ENCODE results near the gene HDGF. TPM values are rescaled to one million over a fixed set of nuclear protein-coding genes. Genes with fewer than 3 reads are reported as not detected.

The HDGF gene
- total RNA-seq, 3 donors from 2014 or later (not counting 1 experiment from before 2014, with no cell fraction given) = 95.3 to 110 (median 96.6) TPM

DNA sequence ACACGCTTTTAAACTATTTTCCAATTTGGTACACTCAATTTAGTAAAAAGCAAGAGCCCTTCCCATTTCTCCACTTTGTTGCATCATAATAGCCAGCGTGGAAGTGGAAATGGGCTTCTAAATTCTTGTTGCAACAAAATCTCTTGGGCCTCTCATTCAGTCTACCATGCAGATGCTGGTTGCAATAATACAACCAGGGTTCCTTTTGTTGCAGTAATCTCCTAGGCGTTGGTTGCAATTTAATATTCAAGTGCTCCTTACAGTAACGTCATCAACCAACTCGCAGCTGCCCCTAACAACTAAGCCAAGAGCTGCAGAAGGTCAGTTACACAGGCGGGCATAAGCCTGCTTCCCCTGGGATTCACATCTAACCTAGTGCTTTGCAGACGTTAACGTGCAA is 2.7 kb upstream of the HDGF start:
- TF ChIP-seq, protein P1, sequence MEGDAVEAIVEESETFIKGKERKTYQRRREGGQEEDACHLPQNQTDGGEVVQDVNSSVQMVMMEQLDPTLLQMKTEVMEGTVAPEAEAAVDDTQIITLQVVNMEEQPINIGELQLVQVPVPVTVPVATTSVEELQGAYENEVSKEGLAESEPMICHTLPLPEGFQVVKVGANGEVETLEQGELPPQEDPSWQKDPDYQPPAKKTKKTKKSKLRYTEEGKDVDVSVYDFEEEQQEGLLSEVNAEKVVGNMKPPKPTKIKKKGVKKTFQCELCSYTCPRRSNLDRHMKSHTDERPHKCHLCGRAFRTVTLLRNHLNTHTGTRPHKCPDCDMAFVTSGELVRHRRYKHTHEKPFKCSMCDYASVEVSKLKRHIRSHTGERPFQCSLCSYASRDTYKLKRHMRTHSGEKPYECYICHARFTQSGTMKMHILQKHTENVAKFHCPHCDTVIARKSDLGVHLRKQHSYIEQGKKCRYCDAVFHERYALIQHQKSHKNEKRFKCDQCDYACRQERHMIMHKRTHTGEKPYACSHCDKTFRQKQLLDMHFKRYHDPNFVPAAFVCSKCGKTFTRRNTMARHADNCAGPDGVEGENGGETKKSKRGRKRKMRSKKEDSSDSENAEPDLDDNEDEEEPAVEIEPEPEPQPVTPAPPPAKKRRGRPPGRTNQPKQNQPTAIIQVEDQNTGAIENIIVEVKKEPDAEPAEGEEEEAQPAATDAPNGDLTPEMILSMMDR (IDR thresholded peaks at IDR 0.05) = no peak
- Mint-ChIP-seq H3K4me3 (no peak overlapping the region), H3K27ac (no peak overlapping the region), H3K36me3 (no peaks in the 10 kb centered on the region), H3K4me1 (peaks cover 28 to 29% of the 10 kb centered on the region in 2 donors), H3K9me3 (no peaks in the 10 kb centered on the region), H3K27me3 (ENCODE audit: low read depth in 2 of 2) (no peaks in the 10 kb centered on the region)
- DNase-seq (no peak), ATAC-seq (no peak)
- Histone ChIP-seq H3K4me1 (ENCODE audit: control insufficient read depth, insufficient read depth, low read length) (peaks cover 30% of the 10 kb centered on the region), H3K27me3 (ENCODE audit: control insufficient read depth, insufficient read depth, low read length) (no peaks in the 10 kb centered on the region), H3K9me3 (ENCODE audit: control insufficient read depth, insufficient read depth, low read length) (no peaks in the 10 kb centered on the region), H3K27ac (ENCODE audit: low read length) (no peak overlapping the region), H3K4me3 (ENCODE audit: low read length) (no peak overlapping the region), H3K36me3 (ENCODE audit: control insufficient read depth, insufficient read depth, low read length) (no peaks in the 10 kb centered on the region)
- intact Hi-C loops (cut with micrococcal nuclease) = no loop called here
- 98% methylated on average over 8 of the region's 8 CpGs for WGBS (ENCODE audit: insufficient coverage)

DNA sequence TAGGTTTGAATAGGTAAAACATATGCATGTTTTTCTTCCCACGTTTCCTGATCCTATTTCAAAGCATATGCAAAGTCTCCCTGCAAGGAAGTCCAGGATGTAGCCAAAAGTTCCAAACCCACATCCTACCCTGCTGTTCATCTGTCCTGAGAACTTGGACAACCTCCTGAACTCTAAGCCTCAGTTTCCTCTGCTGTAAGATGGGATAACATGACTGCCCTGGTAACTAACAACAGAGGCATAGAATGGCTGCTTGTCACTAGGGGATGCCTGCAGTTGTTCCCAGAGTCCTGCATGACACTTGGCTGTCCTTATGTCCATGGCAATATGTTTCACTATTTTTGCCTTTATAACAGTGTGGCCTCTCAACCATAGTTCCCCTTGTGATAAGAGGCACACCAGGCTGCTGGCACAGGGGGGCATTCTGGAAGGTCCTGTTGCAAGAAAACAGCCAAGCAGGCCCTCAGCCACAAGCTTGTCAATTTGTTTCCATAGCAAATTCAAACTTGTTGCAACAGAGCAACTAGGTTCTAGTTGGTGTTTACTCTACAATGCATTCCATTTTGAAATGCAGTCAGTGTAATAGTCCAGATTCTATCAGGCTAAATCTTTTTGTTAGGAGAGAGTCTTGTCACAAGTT is 1.5 kb upstream of the HDGF start:
- Mint-ChIP-seq H3K9me3 (no peaks in the 10 kb centered on the region), H3K4me1 (peaks cover 40 to 42% of the 10 kb centered on the region in 2 donors), H3K27ac (peak overlapping the region; percentile 90 to 94), H3K36me3 (no peaks in the 10 kb centered on the region), H3K27me3 (ENCODE audit: low read depth in 2 of 2) (no peaks in the 10 kb centered on the region), H3K4me3 (peak overlapping the region; percentile 91)
- intact Hi-C loops (cut with micrococcal nuclease) = no loop called here
- Histone ChIP-seq H3K4me1 (ENCODE audit: control insufficient read depth, insufficient read depth, low read length) (peaks cover 43% of the 10 kb centered on the region), H3K36me3 (ENCODE audit: control insufficient read depth, insufficient read depth, low read length) (no peaks in the 10 kb centered on the region), H3K9me3 (ENCODE audit: control insufficient read depth, insufficient read depth, low read length) (no peaks in the 10 kb centered on the region), H3K4me3 (ENCODE audit: low read length) (no peak overlapping the region), H3K27me3 (ENCODE audit: control insufficient read depth, insufficient read depth, low read length) (no peaks in the 10 kb centered on the region), H3K27ac (ENCODE audit: low read length) (peak overlapping the region; percentile 92)
- TF ChIP-seq, protein P1 (IDR thresholded peaks at IDR 0.05) = no peak
- DNase-seq (peak in 1 of 2 donors; percentile 10), ATAC-seq (no peak)
- WGBS (ENCODE audit: insufficient coverage) = 63% methylated on average over 1 of the region's 1 CpG

DNA sequence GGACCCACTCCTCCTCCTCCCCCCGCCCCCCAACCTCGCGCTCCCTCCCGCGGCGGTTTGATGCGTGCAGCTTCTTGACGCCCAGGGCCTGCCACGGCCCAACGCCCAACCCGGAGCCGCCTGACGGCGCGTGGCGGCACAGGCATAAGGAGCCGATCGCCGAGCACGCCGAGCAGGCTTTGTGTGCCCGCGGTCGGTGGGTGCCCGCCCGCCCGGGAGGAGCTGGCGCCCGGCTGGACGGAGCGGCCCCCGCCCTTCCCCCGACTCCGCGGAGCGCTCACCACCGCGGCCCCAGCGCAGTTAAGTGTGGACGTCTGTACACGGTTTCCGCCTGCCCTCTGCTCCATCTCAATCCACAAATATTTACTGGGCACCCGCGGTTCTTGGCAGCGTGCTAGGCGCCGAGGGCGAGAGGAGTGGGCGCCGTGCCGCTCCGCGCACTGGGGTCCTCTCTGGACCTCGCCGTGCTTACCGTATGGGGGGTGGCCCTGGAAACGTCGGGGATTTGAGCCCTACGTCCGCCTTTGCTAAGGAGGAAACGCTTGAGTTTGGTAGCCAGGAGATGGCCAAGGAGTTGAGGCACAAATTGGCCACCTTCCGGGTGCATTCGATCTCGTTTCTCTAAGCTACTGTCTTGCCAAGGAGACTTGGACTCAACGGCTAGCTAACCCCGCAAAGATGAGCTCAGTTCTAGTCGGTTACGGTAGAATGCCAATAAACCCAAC is 444 bp upstream of the HDGF start:
- peak overlapping the region; percentile 90 to 94 for H3K27ac Mint-ChIP-seq
- TF ChIP-seq, protein P1 (IDR thresholded peaks at IDR 0.05) = no peak
- H3K27me3 Mint-ChIP-seq (ENCODE audit: low read depth in 2 of 2) = no peaks in the 10 kb centered on the region
- peak; percentile 88 to 97 for DNase-seq
- no peaks in the 10 kb centered on the region for H3K9me3 Mint-ChIP-seq
- no peaks in the 10 kb centered on the region for H3K36me3 Mint-ChIP-seq
- peak overlapping the region; percentile 92 for H3K27ac ChIP-seq (ENCODE audit: low read length)
- no peaks in the 10 kb centered on the region for H3K9me3 ChIP-seq (ENCODE audit: control insufficient read depth, insufficient read depth, low read length)
- H3K4me1 ChIP-seq (ENCODE audit: control insufficient read depth, insufficient read depth, low read length) = peaks cover 53% of the 10 kb centered on the region
- intact Hi-C loops (cut with micrococcal nuclease) = loop anchor here (1.0 kb wide), 2 partner anchors 11 to 15 kb away; partner anchors contain the start of genes MRPL24 and PRCC
- no peaks in the 10 kb centered on the region for H3K27me3 ChIP-seq (ENCODE audit: control insufficient read depth, insufficient read depth, low read length)
- under 1% methylated on average over 68 of the region's 68 CpGs for WGBS (ENCODE audit: insufficient coverage)
- H3K36me3 ChIP-seq (ENCODE audit: control insufficient read depth, insufficient read depth, low read length) = no peaks in the 10 kb centered on the region
- peak overlapping the region; percentile 91 for H3K4me3 Mint-ChIP-seq
- peak overlapping the region; percentile 98 for H3K4me3 ChIP-seq (ENCODE audit: low read length)
- peak; percentile 83 to 95 (median 88) for ATAC-seq
- peaks cover 47 to 50% of the 10 kb centered on the region in 2 donors for H3K4me1 Mint-ChIP-seq

All from natural killer cell (primary cell).